Stimulated activated CD8-positive, alpha-beta memory T cell treated with anti-CD3 and anti-CD28 coated beads, Interleukin-7, amount 100 ng/mL, for 4 hours (primary cell): ENCODE measurements around the gene MAP7D1.

Source experiments
- DNase-seq, 2 donors: peaks; one replicate each; pipeline ENCODE4 v3.0.0-alpha.2; 2020; ENCODE audit warnings: low read depth in 2 of 2

The MAP7D1 gene

GRCh38 chr1:36155408-36156328 is at the start of gene MAP7D1:
Gene MAP7D1, plus strand, starts transcription at chr1:36156160. Its CDS starts 258 bp downstream, at chr1:36156418.
- DNase-seq, result peak; percentile 67 to 79

GRCh38 chr1:36106269-36106668 is 49.7 kb upstream of the MAP7D1 start:
- DNase-seq, result no peak

GRCh38 chr1:36107394-36107793 is 48.6 kb upstream of the MAP7D1 start:
- no peak for DNase-seq

- no peak for DNase-seq
These were observed 47.6 kb upstream of the MAP7D1 start for GRCh38 chr1:36108314-36108713.

GRCh38 chr1:36109041-36109679 is 46.8 kb upstream of the MAP7D1 start:
- DNase-seq, result no peak

- DNase-seq, result no peak
These were observed 44.8 kb upstream of the MAP7D1 start for GRCh38 chr1:36111151-36111550.

- DNase-seq, result no peak
These were observed 43.1 kb upstream of the MAP7D1 start for GRCh38 chr1:36112823-36113222.

GRCh38 chr1:36114371-36114770 is 41.6 kb upstream of the MAP7D1 start:
- no peak for DNase-seq

GRCh38 chr1:36115200-36115669 is 40.7 kb upstream of the MAP7D1 start:
- no peak for DNase-seq

GRCh38 chr1:36115931-36116330 is 40.0 kb upstream of the MAP7D1 start:
- DNase-seq, result no peak

GRCh38 chr1:36116901-36117300 is 39.1 kb upstream of the MAP7D1 start:
- no peak for DNase-seq

- DNase-seq, result no peak
These were observed 37.3 kb upstream of the MAP7D1 start for GRCh38 chr1:36118447-36119204.

GRCh38 chr1:36119456-36119855 is 36.5 kb upstream of the MAP7D1 start:
- no peak for DNase-seq

- no peak for DNase-seq
These were observed 33.6 kb upstream of the MAP7D1 start for GRCh38 chr1:36122062-36123030.

GRCh38 chr1:36123356-36123755 is 32.6 kb upstream of the MAP7D1 start:
- DNase-seq, result no peak

GRCh38 chr1:36124404-36125128 is 31.4 kb upstream of the MAP7D1 start:
- DNase-seq, result no peak

GRCh38 chr1:36125129-36125991 is 30.6 kb upstream of the MAP7D1 start, which contains the start of gene COL8A2:
Gene COL8A2, minus strand, starts transcription at chr1:36125222. Its CDS starts 24,980 bp downstream, at chr1:36100242.
- DNase-seq, result no peak

GRCh38 chr1:36126005-36126716 is 29.8 kb upstream of the MAP7D1 start:
- DNase-seq, result no peak
